T47D (cell line): ENCODE results near the gene SIVA1.
"Not testable (repeated sequence)": the region's sequence is repeated elsewhere in the genome, so short reads cannot be mapped to it uniquely, and the experiment has no call there.

ENCODE experiments used
- DNase-seq, 2 experiments: peaks; one replicate each; pipeline versions ENCODE4 v3.0.0 to v3.0.0-alpha.2; 2011 to 2012; ENCODE audit warnings: low read depth in 1 of 2, low spot score in 1 of 2
- JUND ChIP-seq: IDR thresholded peaks from 2 replicates; pipeline ENCODE4 v1.6.1; 2012; ENCODE audit warnings: low read depth
- in situ Hi-C: cut with HindIII; loops from 2 replicates; pipeline ENCODE4 v1.10.0; 2016; ENCODE audit warnings: low sequenced_read_pairs, low pct_unique_long_range_greater_than_20kb

The SIVA1 gene

GRCh38 chr14:104724407-104724980 is 28.5 kb upstream of the SIVA1 start:
- in situ Hi-C loops, result no loop called here

DNA sequence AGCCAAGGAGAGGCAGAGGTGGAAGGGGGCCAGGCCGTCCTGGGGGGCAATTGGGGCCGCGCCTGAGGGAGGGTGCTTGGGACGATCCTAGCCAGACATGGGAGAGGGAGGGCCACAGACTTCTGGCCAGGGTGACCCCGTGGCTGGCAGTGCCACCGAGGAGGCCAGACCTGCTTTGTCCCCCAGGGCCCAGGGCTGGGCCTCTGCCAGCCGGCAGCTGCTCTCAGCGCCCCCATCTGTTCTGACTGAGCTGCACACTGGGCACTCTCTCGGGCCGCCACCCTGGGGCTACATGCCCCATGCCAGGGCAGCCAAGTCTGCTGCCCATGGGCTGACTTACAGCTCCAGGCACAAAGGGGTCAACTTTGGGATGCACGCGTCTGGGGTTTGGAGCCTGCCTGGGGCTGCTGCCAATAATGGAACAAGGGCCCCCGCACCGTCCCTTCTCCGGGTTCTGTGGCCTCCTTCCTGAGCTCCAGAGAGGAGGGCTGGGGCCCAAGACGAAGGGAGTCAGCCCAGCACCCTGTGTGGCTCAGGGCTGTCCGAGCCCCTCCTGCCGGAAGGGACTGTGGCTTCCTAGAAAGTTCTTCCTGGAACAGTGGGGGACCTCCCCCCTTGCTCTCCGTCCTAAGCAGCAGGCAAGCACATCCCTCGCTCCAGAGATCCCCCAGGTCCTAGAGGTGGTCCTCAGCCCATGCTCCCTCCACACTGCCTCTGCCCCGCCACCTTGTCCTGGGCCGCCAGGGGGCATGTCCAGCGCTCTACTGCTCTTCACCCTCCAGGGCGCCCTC is 27.8 kb upstream of the SIVA1 start:
- TF ChIP-seq JUND, result no peak
- peak in 1 of 2 experiments; percentile 45 for DNase-seq
- in situ Hi-C loops, result no loop called here

More at GRCh38 chr14:104724407-104724980, 28.5 kb upstream of the SIVA1 start:
- TF ChIP-seq JUND, result no peak
- peak in 1 of 2 experiments; percentile 20 for DNase-seq

GRCh38 chr14:104725772-104726548 is 27.0 kb upstream of the SIVA1 start:
- DNase-seq, result no peak

DNA sequence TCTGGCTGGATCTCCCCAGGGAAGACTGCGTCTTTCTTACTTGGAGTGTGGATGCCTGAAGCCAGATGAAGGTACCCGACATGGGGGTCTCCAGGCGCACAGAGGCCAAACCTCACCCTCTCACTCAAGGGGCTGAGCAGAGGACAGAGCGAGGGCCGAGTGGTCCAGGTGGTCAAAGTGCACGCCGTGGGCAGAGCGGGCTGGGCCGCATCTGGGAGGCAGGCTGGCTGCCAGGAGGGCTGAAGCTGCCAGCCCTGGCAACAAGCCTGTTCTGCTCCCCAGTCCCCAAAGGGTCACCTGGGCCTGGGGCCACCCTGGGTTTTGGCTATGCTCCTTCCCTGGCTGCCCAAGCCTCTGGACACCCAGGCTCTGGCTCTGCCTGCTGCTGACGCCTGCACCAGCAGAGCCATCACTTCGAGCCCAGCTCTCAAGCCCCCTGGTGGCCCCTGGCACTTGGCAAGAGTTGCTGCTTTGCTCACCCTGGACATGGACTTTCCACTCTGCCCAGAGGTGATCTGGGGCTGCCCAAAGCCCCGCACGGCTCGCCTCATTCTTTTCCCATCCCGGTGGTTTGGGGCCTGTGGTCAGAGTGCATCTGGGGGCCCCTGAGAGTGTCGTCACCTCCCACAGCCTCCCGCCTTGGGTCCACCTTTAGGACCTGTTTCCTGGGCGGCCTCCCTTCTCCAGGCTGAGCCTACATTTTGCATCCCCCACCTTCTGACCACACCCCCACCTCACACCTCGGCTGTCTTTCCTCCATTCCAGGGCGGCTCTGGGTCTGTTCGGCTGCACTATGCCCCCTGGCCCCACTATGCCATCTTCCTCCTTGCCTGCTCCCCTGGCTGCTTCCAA is 26.1 kb upstream of the SIVA1 start:
- in situ Hi-C loops, result no loop called here
- DNase-seq, result no peak
- TF ChIP-seq JUND, result no peak

More at GRCh38 chr14:104725772-104726548, 27.0 kb upstream of the SIVA1 start:
- TF ChIP-seq JUND, result no peak
- in situ Hi-C loops, result no loop called here

DNA sequence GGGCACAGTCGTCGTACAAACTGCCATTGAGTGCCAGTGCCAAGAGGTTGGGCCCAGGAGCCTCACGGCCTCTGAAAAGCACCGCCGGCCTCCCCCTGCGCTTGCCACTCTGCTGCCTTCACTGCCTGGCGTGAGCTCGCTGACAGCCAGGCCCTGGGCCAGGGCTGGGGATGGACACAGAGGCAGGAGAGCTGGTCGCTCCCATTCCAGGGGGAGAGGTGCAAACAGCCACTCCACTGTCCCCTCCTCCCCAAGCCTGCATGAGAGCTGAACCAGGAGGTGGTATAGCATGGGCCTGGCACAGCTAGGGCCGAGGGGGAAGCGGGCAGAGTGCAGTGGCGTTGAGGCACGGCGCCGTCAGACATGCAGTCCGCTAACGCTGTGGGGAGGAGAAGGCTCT is 24.3 kb upstream of the SIVA1 start:
- no peak for DNase-seq
- TF ChIP-seq JUND, result no peak
- in situ Hi-C loops, result no loop called here

DNA sequence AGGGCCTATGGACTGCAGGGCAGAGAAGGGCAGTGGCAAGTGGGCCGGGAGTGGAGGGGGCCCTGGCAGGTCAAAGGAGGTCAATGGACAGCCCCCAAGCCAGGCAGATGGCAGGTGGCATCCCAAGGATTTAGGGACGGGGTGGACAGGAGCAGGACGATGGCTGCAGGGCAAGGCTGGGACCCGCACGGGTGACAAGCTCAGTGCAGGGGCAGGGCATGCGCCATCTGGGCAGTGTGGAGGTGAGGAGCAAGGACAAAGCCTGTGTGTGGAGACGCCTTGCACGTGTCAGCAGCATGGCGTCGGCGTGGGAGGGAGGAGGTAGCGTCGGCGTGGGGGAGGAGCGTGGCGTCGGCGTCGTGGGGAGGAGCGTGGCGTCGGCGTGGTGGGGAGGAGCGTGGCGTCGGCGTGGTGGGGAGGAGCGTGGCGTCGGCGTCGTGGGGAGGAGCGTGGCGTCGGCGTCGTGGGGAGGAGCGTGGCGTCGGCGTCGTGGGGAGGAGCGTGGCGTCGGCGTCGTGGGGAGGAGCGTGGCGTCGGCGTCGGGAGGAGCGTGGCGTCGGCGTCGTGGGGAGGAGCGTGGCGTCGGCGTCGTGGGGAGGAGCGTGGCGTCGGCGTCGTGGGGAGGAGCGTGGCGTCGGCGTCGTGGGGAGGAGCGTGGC is 23.6 kb upstream of the SIVA1 start:
- DNase-seq, result not testable (repeated sequence)

DNA sequence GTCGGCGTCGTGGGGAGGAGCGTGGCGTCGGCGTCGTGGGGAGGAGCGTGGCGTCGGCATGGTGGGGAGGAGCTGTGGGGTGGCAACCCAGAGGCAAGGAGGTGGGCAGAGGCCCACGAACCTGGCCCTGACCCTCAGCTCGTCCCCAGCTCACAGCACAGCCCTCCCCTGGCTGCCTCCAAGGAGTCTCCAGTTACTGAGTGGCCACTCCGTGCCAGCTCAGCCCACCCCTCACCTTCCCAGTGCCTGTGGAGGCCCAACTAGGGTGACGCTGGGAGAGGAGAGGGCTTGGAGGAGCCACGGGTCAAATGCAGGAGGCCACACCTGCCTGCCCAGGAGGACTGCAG is 23.1 kb upstream of the SIVA1 start:
- TF ChIP-seq JUND, result no peak
- DNase-seq, result no peak
- in situ Hi-C loops, result no loop called here

More for the DNA sequence above, 23.6 kb upstream of the SIVA1 start:
- in situ Hi-C loops, result not testable (repeated sequence)

DNA sequence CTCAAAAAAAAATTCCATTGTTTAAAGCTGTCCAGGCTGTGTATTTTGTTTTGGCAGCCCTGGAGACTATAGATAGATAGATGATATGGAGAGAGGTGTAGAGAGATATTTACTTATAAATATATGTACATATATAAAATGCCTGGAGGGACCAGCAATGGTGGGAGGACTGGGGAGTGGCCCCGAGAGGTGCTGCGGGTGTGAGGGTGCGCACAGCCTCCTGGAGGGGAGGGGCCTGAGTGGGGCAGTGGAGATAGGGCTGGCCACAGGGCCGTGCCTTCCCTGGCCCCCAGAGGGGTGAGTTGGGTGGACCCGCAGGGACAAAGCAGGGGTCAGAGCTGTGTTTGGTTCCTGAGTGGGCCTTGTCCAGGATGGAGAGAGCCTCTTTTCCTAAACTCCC is 22.5 kb upstream of the SIVA1 start:
- no peak for TF ChIP-seq JUND
- in situ Hi-C loops, result no loop called here
- DNase-seq, result no peak

DNA sequence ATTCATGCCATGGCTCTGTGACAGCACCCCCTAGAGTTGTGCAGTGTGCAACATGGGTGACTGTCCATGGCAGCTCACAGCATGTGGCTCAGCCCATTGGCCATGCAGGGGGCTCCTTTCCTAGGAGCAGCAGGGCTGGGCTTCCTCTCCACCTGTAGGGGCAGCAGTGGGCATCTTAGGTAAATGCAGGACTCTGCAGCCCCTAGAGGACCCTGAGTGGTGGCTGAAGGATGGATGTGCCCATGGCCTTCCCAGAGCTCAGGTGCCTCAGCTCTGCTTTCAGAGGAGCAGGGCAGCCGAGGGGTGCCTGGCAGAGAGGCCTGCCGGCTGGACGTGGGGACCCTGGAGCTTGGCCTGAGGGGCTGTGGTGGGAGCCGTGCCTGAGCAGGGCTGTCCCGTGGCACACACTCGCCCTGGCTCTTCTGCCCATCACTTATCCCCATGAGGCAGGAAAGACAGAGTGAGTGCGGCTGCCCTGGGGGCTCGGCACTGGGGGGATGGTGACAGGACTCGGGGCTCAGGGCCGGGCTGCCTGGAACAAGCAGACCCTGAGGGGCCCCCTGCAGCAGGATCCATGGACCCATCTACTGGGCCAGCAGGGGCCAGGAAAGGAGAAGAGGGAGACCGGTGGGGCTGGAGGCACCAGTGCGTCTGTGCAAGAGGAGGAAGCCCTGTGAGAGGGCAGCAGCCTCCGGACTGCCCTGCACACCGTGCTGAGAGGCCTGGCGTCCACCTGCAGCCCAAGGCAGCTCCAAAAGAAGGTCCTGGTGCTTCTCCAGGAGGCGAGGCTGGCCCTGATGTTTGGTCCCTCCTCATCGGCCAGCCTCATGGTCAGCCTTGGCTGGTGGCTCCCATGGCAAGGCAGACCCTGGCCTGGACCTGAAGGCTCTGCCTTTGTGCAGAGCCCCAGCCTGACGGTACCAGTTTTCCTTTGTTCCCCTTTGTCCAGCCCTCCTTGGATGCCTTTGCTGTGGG is 21.3 kb upstream of the SIVA1 start:
- in situ Hi-C loops, result no loop called here
- TF ChIP-seq JUND, result no peak
- DNase-seq, result peak in 1 of 2 experiments; percentile 50

- no peak for DNase-seq
- TF ChIP-seq JUND, result no peak
- in situ Hi-C loops, result no loop called here
Measured at GRCh38 chr14:104732355-104732804, 20.6 kb upstream of the SIVA1 start.
